NB4 (cell line): ENCODE results near the gene TTC21B.

Source experiments
- DNase-seq: peaks from one replicate; pipeline ENCODE4 v3.0.0; 2010; ENCODE audit warnings: low read depth
- H3K4me3 ChIP-seq: one replicate; pipeline ENCODE4 v1.5.1; 2011; ENCODE audit warnings: mild to moderate bottlenecking, low read depth, low read length, moderate library complexity
- CTCF ChIP-seq: IDR thresholded peaks from one replicate; pipeline ENCODE4 v1.5.1; 2012; ENCODE audit warnings: low read depth, low read length
- MYC ChIP-seq: IDR thresholded peaks from 2 replicates; pipeline ENCODE4 v1.6.1; 2011; ENCODE audit warnings: low read depth, low read length
- POLR2A ChIP-seq: IDR thresholded peaks from 2 replicates; pipeline ENCODE4 v1.6.1; 2011; ENCODE audit warnings: mild to moderate bottlenecking; ENCODE audit not compliant: insufficient read length; ENCODE audit errors: extremely low read depth
- TF ChIP-seq, protein P1 (sequence below): IDR thresholded peaks from 2 replicates; pipeline ENCODE4 v1.6.1; 2011; ENCODE audit warnings: low read depth, low read length

The TTC21B gene

GRCh38 chr2:165898381-165898780 is 55.2 kb downstream of the TTC21B start:
- H3K4me3 ChIP-seq: no peak overlapping the region
- DNase-seq: peak; percentile 56
- TF ChIP-seq MYC (no peak), POLR2A (no peak), CTCF (no peak)
- TF ChIP-seq, protein P1, sequence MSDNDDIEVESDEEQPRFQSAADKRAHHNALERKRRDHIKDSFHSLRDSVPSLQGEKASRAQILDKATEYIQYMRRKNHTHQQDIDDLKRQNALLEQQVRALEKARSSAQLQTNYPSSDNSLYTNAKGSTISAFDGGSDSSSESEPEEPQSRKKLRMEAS: no peak

DNA sequence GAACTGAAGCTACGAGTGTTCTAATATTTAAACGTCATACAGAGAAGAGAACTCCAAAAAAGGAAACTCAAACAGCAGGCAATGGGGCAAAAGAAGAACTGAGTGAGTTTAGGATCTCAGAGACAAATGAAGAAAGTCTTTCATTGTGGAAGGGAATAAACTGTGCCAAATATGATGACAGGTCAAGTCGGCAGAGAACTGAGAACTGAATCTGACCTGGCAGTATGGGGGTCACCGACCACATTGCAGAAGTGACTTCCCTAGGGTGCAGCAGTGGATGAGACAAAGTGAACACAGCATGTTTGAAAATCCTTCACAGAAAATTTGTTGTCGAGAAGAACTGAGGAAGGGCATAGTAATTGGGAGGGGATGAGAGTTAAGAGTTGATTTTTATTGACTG is 55.9 kb downstream of the TTC21B start:
- no peak for TF ChIP-seq MYC
- TF ChIP-seq CTCF: no peak
- no peak for TF ChIP-seq POLR2A
- TF ChIP-seq, protein P1: no peak
- H3K4me3 ChIP-seq: no peak overlapping the region
- peak; percentile 73 for DNase-seq

- TF ChIP-seq, protein P1: no peak
- TF ChIP-seq MYC: no peak
- TF ChIP-seq CTCF: no peak
- no peak for TF ChIP-seq POLR2A
- H3K4me3 ChIP-seq: no peak overlapping the region
- no peak for DNase-seq
Measured at GRCh38 chr2:165897074-165897473, 56.5 kb downstream of the TTC21B start.

- no peak overlapping the region for H3K4me3 ChIP-seq
- no peak for DNase-seq
- TF ChIP-seq POLR2A (no peak), CTCF (no peak)
- TF ChIP-seq, protein P1: no peak
Measured at GRCh38 chr2:165895974-165896373, 57.6 kb downstream of the TTC21B start.

DNA sequence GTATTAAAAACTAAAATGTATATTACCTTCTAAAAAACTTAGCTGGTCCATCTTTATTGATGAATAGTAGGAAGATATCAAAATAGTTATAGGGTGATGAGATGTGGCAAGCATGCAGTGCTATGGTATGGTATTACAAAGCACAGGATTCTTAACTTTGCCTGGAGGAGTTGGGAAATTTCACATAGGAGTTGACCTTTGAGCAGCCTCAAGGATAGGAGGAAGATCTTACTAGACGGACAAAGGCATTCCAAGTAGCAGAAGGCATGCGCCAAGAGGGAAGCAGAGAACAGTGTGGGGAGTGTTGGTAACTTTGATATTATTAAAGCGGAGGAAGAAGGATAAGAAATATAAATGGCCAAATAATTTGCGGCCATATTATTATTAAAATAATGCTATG is 60.0 kb downstream of the TTC21B start:
- no peak for TF ChIP-seq MYC
- TF ChIP-seq POLR2A: no peak
- TF ChIP-seq, protein P1: no peak
- no peak for TF ChIP-seq CTCF
- no peak for DNase-seq
- H3K4me3 ChIP-seq: no peak overlapping the region

DNA sequence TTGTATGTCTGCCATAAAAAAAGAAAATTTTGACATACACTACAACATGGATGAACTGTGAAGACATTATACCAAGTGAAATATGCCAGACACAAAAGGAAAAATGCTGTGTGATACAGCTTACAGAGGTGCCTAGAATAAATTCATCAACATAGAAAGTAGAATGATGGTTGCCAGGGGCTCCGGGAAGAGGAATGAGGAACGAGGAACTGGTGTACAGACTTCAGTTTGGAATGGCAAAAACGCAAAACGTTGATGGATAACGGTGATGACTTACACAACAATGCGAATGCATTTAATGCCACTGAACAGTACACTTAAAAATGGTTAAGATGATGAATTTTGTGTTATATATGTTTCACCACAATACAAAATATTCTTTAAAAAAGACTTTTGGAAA is 61.0 kb downstream of the TTC21B start:
- TF ChIP-seq MYC (no peak), POLR2A (no peak), CTCF (no peak)
- TF ChIP-seq, protein P1: no peak
- DNase-seq: no peak
- no peak overlapping the region for H3K4me3 ChIP-seq
